A549 (cell line): ENCODE measurements around the gene NTNG1.

Experiments
- CBX8 ChIP-seq: fragments of 200-600 bp; sonication (generic); IDR thresholded peaks from 2 replicates; pipeline ENCODE4 v1.6.1; 2016
- CTCF ChIP-seq: fragments of >200 bp; sonication (Bioruptor Twin); formaldehyde crosslinking; IDR thresholded peaks from 3 replicates; pipeline ENCODE4 v1.5.1; 2016
- EP300 ChIP-seq, 2 experiments: fragments of >200 bp; sonication (Bioruptor Twin); formaldehyde crosslinking; IDR thresholded peaks; 2 replicates in 1 of 2; 3 replicates in 1 of 2; pipeline ENCODE4 v1.6.1; 2016 to 2017
- POLR2A ChIP-seq: IDR thresholded peaks from 2 replicates; pipeline ENCODE4 v1.6.1; 2012; ENCODE audit warnings: mild to moderate bottlenecking, low read length
- TP53 ChIP-seq: fragments of 250-450 bp; sonication (Bioruptor Pico); IDR thresholded peaks from 2 replicates; pipeline ENCODE4 v1.5.0; 2021; ENCODE audit warnings: mild to moderate bottlenecking, moderate library complexity

GRCh38 chr1:107328087-107328486 lies 187.2 kb downstream of the NTNG1 start:
- TF ChIP-seq POLR2A, result no peak
- TF ChIP-seq CBX8, result no peak
- no peak for TF ChIP-seq CTCF
- TF ChIP-seq TP53, result no peak
- TF ChIP-seq EP300 (IDR thresholded peaks at IDR 0.05), result no peak
